ENCODE results near the gene NID1.
"Not testable (repeated sequence)": the region's sequence is repeated elsewhere in the genome, so short reads cannot be mapped to it uniquely, and the experiment has no call there.

NID1 gene

GRCh38 chr1:236079703-236080102 lies 14.8 kb upstream of the NID1 start:
- Histone ChIP-seq H3K36me3 (ENCODE audit: control insufficient read depth in 1 of 2, insufficient read depth in 2 of 2, low read length in 2 of 2) (no peaks in the 10 kb centered on the region), H3K4ac (ENCODE audit: low read depth, low read length) (no peak overlapping the region), H3K27me3 (ENCODE audit: insufficient read depth, low read length) (no peaks in the 10 kb centered on the region), H3K9me3 (ENCODE audit: insufficient read depth, low read depth, low read length) (no peaks in the 10 kb centered on the region), H2BK120ac (ENCODE audit: insufficient read depth, low read length, poor library complexity) (no peak overlapping the region), H2BK5ac (ENCODE audit: low read depth, low read length, poor library complexity) (no peak overlapping the region), H3K23ac (ENCODE audit: low read length) (no peak overlapping the region), H3K4me3 (ENCODE audit: low read depth, low read length) (no peak overlapping the region), H2AK5ac (ENCODE audit: low read length) (no peak overlapping the region), H3K9ac (ENCODE audit: low read length) (no peak overlapping the region), H2AFZ (ENCODE audit: insufficient read depth, low read length, poor library complexity) (no peak overlapping the region), H4K91ac (ENCODE audit: low read depth, low read length) (no peak overlapping the region), H3K27ac (ENCODE audit: low read depth, low read length) (no peak overlapping the region), H3K18ac (ENCODE audit: low read length) (no peak overlapping the region), H3K14ac (ENCODE audit: low read length) (no peak overlapping the region), H3K4me1 (ENCODE audit: control insufficient read depth in 1 of 2, insufficient read depth in 2 of 2, low read length in 2 of 2) (no peaks in the 10 kb centered on the region), H3K79me2 (ENCODE audit: control insufficient read depth, insufficient read depth, low read length, poor library complexity) (no peaks in the 10 kb centered on the region), H4K12ac (ENCODE audit: low read depth, low read length) (no peak overlapping the region), H3K79me1 (ENCODE audit: low read length) (no peaks in the 10 kb centered on the region), H4K8ac (ENCODE audit: low read depth, low read length) (no peak overlapping the region), H2BK12ac (ENCODE audit: low read length) (no peak overlapping the region), H3K4me2 (ENCODE audit: low read length) (no peak overlapping the region)
- DNase-seq: no peak
- no CpG with 5 or more reads among the region's 5 CpGs for WGBS (ENCODE audit: extremely low coverage, insufficient coverage, insufficient read length)

DNA sequence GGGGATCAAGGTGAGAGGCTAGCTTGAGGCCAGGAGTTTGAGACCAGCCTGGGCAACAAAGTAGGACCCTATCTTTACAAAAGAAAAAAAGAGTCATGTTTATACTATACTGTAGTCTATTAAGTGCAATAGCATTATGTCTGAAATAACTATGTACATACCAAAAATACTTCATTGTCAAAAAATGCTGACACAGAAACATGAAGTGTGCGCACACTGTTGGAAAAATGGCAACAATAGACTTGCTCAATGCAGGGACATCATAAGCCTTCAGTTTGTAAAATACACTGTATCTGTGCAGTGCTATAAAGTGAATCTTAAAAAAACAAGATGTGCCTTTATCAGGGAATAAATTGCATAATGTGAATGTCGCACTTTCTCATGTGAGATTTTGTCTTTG lies 14.1 kb upstream of the NID1 start:
- no peaks in the 10 kb centered on the region for H3K9me3 ChIP-seq (ENCODE audit: insufficient read depth, low read depth, low read length)
- H2BK12ac ChIP-seq (ENCODE audit: low read length): no peak overlapping the region
- no peak overlapping the region for H3K4me2 ChIP-seq (ENCODE audit: low read length)
- no CpG with 5 or more reads among the region's 2 CpGs for WGBS (ENCODE audit: extremely low coverage, insufficient coverage, insufficient read length)
- H3K27ac ChIP-seq (ENCODE audit: low read depth, low read length): no peak overlapping the region
- no peaks in the 10 kb centered on the region for H3K36me3 ChIP-seq (ENCODE audit: control insufficient read depth in 1 of 2, insufficient read depth in 2 of 2, low read length in 2 of 2)
- no peaks in the 10 kb centered on the region for H3K27me3 ChIP-seq (ENCODE audit: insufficient read depth, low read length)
- H2BK5ac ChIP-seq (ENCODE audit: low read depth, low read length, poor library complexity): no peak overlapping the region
- no peak overlapping the region for H3K4ac ChIP-seq (ENCODE audit: low read depth, low read length)
- H3K79me2 ChIP-seq (ENCODE audit: control insufficient read depth, insufficient read depth, low read length, poor library complexity): no peaks in the 10 kb centered on the region
- no peak overlapping the region for H2AK5ac ChIP-seq (ENCODE audit: low read length)
- H3K23ac ChIP-seq (ENCODE audit: low read length): no peak overlapping the region
- H3K18ac ChIP-seq (ENCODE audit: low read length): no peak overlapping the region
- no peaks in the 10 kb centered on the region for H3K79me1 ChIP-seq (ENCODE audit: low read length)
- H2BK120ac ChIP-seq (ENCODE audit: insufficient read depth, low read length, poor library complexity): no peak overlapping the region
- no peak overlapping the region for H3K14ac ChIP-seq (ENCODE audit: low read length)
- H4K12ac ChIP-seq (ENCODE audit: low read depth, low read length): no peak overlapping the region
- H3K9ac ChIP-seq (ENCODE audit: low read length): no peak overlapping the region
- H2AFZ ChIP-seq (ENCODE audit: insufficient read depth, low read length, poor library complexity): no peak overlapping the region
- peak in 1 of 2 donors; percentile 53 for DNase-seq
- no peaks in the 10 kb centered on the region for H3K4me1 ChIP-seq (ENCODE audit: control insufficient read depth in 1 of 2, insufficient read depth in 2 of 2, low read length in 2 of 2)
- H3K4me3 ChIP-seq (ENCODE audit: low read depth, low read length): no peak overlapping the region
- H4K91ac ChIP-seq (ENCODE audit: low read depth, low read length): no peak overlapping the region
- no peak overlapping the region for H4K8ac ChIP-seq (ENCODE audit: low read depth, low read length)

- not testable (repeated sequence) for DNase-seq; H2AFZ ChIP-seq (ENCODE audit: insufficient read depth, low read length, poor library complexity); H4K12ac ChIP-seq (ENCODE audit: low read depth, low read length); H3K4me1 ChIP-seq (ENCODE audit: control insufficient read depth in 1 of 2, insufficient read depth in 2 of 2, low read length in 2 of 2); H3K4me3 ChIP-seq (ENCODE audit: low read depth, low read length); H2BK5ac ChIP-seq (ENCODE audit: low read depth, low read length, poor library complexity); H3K18ac ChIP-seq (ENCODE audit: low read length); H4K91ac ChIP-seq (ENCODE audit: low read depth, low read length); H3K79me1 ChIP-seq (ENCODE audit: low read length); H3K14ac ChIP-seq (ENCODE audit: low read length); H3K9me3 ChIP-seq (ENCODE audit: insufficient read depth, low read depth, low read length); H3K27me3 ChIP-seq (ENCODE audit: insufficient read depth, low read length); H3K9ac ChIP-seq (ENCODE audit: low read length); H3K4me2 ChIP-seq (ENCODE audit: low read length); H3K36me3 ChIP-seq (ENCODE audit: control insufficient read depth in 1 of 2, insufficient read depth in 2 of 2, low read length in 2 of 2); H3K4ac ChIP-seq (ENCODE audit: low read depth, low read length); H3K23ac ChIP-seq (ENCODE audit: low read length); H2BK12ac ChIP-seq (ENCODE audit: low read length); H4K8ac ChIP-seq (ENCODE audit: low read depth, low read length); H3K79me2 ChIP-seq (ENCODE audit: control insufficient read depth, insufficient read depth, low read length, poor library complexity); H2BK120ac ChIP-seq (ENCODE audit: insufficient read depth, low read length, poor library complexity); H3K27ac ChIP-seq (ENCODE audit: low read depth, low read length); H2AK5ac ChIP-seq (ENCODE audit: low read length)
- no CpG with 5 or more reads among the region's 4 CpGs for WGBS (ENCODE audit: extremely low coverage, insufficient coverage, insufficient read length)
These were observed 13.2 kb upstream of the NID1 start for GRCh38 chr1:236078077-236078476.

- Histone ChIP-seq H3K27me3 (ENCODE audit: insufficient read depth, low read length) (no peaks in the 10 kb centered on the region), H2BK120ac (ENCODE audit: insufficient read depth, low read length, poor library complexity) (no peak overlapping the region), H4K12ac (ENCODE audit: low read depth, low read length) (no peak overlapping the region), H2AK5ac (ENCODE audit: low read length) (no peak overlapping the region), H4K8ac (ENCODE audit: low read depth, low read length) (no peak overlapping the region), H3K36me3 (ENCODE audit: control insufficient read depth in 1 of 2, insufficient read depth in 2 of 2, low read length in 2 of 2) (no peaks in the 10 kb centered on the region), H2BK12ac (ENCODE audit: low read length) (no peak overlapping the region), H3K9me3 (ENCODE audit: insufficient read depth, low read depth, low read length) (no peaks in the 10 kb centered on the region), H3K4ac (ENCODE audit: low read depth, low read length) (no peak overlapping the region), H3K9ac (ENCODE audit: low read length) (no peak overlapping the region), H3K23ac (ENCODE audit: low read length) (no peak overlapping the region), H3K4me3 (ENCODE audit: low read depth, low read length) (no peak overlapping the region), H3K18ac (ENCODE audit: low read length) (no peak overlapping the region), H3K79me1 (ENCODE audit: low read length) (no peaks in the 10 kb centered on the region), H2AFZ (ENCODE audit: insufficient read depth, low read length, poor library complexity) (no peak overlapping the region), H2BK5ac (ENCODE audit: low read depth, low read length, poor library complexity) (no peak overlapping the region), H3K27ac (ENCODE audit: low read depth, low read length) (no peak overlapping the region), H3K4me2 (ENCODE audit: low read length) (no peak overlapping the region), H3K4me1 (ENCODE audit: control insufficient read depth in 1 of 2, insufficient read depth in 2 of 2, low read length in 2 of 2) (no peaks in the 10 kb centered on the region), H4K91ac (ENCODE audit: low read depth, low read length) (no peak overlapping the region), H3K14ac (ENCODE audit: low read length) (no peak overlapping the region), H3K79me2 (ENCODE audit: control insufficient read depth, insufficient read depth, low read length, poor library complexity) (no peaks in the 10 kb centered on the region)
- DNase-seq: no peak
- no CpG with 5 or more reads among the region's 4 CpGs for WGBS (ENCODE audit: extremely low coverage, insufficient coverage, insufficient read length)
These were observed 11.0 kb upstream of the NID1 start for GRCh38 chr1:236075848-236076247.

Data from trophoblast cell (in vitro differentiated cells and primary cell).